ENCODE results near the gene SLC2A9.
A peak's percentile ranks its signal among the peaks of the same experiment; 100 is the strongest.

DNA sequence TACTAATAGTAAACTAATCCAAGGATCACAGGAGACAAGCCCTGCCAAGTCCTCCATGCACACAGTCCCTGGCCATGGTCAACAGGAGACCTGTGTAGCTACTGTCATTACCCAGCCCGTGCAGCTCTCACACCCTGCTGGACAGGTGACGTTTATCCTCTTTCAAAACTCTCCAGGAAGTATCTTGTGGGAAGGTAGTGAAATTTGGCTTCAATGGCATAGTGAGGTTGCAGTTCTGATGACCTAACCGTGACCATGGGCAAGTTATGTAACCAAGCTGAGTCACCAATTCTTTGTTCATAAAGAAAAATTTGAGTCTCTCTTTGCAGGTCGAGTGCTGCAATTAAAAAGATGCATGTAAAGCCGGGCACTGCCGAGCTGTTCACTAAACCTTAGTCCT, 11.3 kb upstream of the SLC2A9 start:
- TF ChIP-seq, protein P1, sequence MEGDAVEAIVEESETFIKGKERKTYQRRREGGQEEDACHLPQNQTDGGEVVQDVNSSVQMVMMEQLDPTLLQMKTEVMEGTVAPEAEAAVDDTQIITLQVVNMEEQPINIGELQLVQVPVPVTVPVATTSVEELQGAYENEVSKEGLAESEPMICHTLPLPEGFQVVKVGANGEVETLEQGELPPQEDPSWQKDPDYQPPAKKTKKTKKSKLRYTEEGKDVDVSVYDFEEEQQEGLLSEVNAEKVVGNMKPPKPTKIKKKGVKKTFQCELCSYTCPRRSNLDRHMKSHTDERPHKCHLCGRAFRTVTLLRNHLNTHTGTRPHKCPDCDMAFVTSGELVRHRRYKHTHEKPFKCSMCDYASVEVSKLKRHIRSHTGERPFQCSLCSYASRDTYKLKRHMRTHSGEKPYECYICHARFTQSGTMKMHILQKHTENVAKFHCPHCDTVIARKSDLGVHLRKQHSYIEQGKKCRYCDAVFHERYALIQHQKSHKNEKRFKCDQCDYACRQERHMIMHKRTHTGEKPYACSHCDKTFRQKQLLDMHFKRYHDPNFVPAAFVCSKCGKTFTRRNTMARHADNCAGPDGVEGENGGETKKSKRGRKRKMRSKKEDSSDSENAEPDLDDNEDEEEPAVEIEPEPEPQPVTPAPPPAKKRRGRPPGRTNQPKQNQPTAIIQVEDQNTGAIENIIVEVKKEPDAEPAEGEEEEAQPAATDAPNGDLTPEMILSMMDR (IDR thresholded peaks at IDR 0.05) = peak in 1 of 6 experiments; percentile 8
- TF ChIP-seq EP300 (IDR thresholded peaks at IDR 0.05) = no peak
- TF ChIP-seq POLR2A (IDR thresholded peaks at IDR 0.05) = no peak
- TF ChIP-seq POLR2AphosphoS5 (IDR thresholded peaks at IDR 0.05) = no peak
